Esophagus muscularis mucosa (tissue), 4 donors: ENCODE results near the gene BCL2L1.

Experiments
- EP300 ChIP-seq: sonication (generic); formaldehyde crosslinking; IDR thresholded peaks from one replicate; pipeline ENCODE4 v1.6.1; 2017; ENCODE audit warnings: antibody characterized with exemption
- POLR2A ChIP-seq: fragments of 450-650 bp; IDR thresholded peaks from one replicate; pipeline ENCODE4 v1.6.1; 2017; ENCODE audit warnings: antibody characterized with exemption, moderate library complexity, mild to moderate bottlenecking, low read depth
- TF ChIP-seq, protein P1 (sequence below), 3 experiments: fragments of 200-600 bp in 2 of 3; fragments of 450-650 bp in 1 of 3; sonication (generic) in 2 of 3; IDR thresholded peaks; one replicate each; pipeline ENCODE4 v1.5.1; 2017 to 2019; ENCODE audit warnings: antibody characterized with exemption in 3 of 3, mild to moderate bottlenecking in 2 of 3, moderate library complexity in 1 of 3

- no peak for TF ChIP-seq POLR2A
- TF ChIP-seq, protein P1, sequence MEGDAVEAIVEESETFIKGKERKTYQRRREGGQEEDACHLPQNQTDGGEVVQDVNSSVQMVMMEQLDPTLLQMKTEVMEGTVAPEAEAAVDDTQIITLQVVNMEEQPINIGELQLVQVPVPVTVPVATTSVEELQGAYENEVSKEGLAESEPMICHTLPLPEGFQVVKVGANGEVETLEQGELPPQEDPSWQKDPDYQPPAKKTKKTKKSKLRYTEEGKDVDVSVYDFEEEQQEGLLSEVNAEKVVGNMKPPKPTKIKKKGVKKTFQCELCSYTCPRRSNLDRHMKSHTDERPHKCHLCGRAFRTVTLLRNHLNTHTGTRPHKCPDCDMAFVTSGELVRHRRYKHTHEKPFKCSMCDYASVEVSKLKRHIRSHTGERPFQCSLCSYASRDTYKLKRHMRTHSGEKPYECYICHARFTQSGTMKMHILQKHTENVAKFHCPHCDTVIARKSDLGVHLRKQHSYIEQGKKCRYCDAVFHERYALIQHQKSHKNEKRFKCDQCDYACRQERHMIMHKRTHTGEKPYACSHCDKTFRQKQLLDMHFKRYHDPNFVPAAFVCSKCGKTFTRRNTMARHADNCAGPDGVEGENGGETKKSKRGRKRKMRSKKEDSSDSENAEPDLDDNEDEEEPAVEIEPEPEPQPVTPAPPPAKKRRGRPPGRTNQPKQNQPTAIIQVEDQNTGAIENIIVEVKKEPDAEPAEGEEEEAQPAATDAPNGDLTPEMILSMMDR (IDR thresholded peaks at IDR 0.05), result no peak
- TF ChIP-seq EP300, result no peak
These were observed 51.3 kb downstream of the BCL2L1 start for GRCh38 chr20:31671324-31671723.
